ENCODE data around the gene ADCYAP1R1. TPM values are rescaled to one million over a fixed set of nuclear protein-coding genes. Genes with fewer than 3 reads are reported as not detected.

Gene ADCYAP1R1
- total RNA-seq, 1 experiment from 2014 or later = 8.9 TPM

- Histone ChIP-seq H3K4me2 (ENCODE audit: insufficient read depth, insufficient read length, low read length) (no peak overlapping the region), H3K23me2 (ENCODE audit: insufficient read length, low read depth, low read length, poor library complexity, severe bottlenecking) (no peaks in the 10 kb centered on the region), H2BK120ac (ENCODE audit: low read depth, low read length, poor library complexity, severe bottlenecking) (no peak overlapping the region), H2AFZ (ENCODE audit: low read length) (no peak overlapping the region), H2BK20ac (ENCODE audit: low read depth, low read length, poor library complexity, severe bottlenecking) (no peak overlapping the region), H3K79me1 (ENCODE audit: insufficient read depth, low read depth, low read length, poor library complexity, severe bottlenecking) (no peaks in the 10 kb centered on the region), H4K5ac (ENCODE audit: insufficient read length, low read depth, low read length) (no peak overlapping the region), H3K27me3 (ENCODE audit: insufficient read depth, low read length) (no peaks in the 10 kb centered on the region), H4K8ac (replicated peaks; ENCODE audit: insufficient read length, low read depth, low read length) (no peak overlapping the region), H3K18ac (ENCODE audit: insufficient read length, low read depth, low read length) (no peak overlapping the region), H3K4ac (ENCODE audit: low read depth, low read length) (no peak overlapping the region), H3K9me3 (ENCODE audit: control insufficient read depth, low read depth, low read length) (no peaks in the 10 kb centered on the region), H3K23ac (ENCODE audit: insufficient read length, low read depth, low read length) (no peak overlapping the region), H2BK12ac (ENCODE audit: insufficient read length, low read depth, low read length) (no peak overlapping the region), H3K4me1 (ENCODE audit: insufficient read depth, low read length) (peaks cover 8% of the 10 kb centered on the region), H3K56ac (ENCODE audit: insufficient read length, low read depth, low read length) (no peak overlapping the region), H3K14ac (ENCODE audit: insufficient read depth, low read length) (no peak overlapping the region), H2AK5ac (ENCODE audit: insufficient read length, low read length) (no peak overlapping the region), H2BK5ac (ENCODE audit: insufficient read length, low read length) (no peak overlapping the region), H3K27ac (ENCODE audit: insufficient read length, low read depth, low read length) (no peak overlapping the region), H2BK15ac (ENCODE audit: low read depth, low read length) (no peak overlapping the region), H3T11ph (ENCODE audit: low read length) (no peak overlapping the region), H3K79me2 (ENCODE audit: insufficient read depth, low read length) (no peaks in the 10 kb centered on the region), H3K9ac (ENCODE audit: extremely low read depth, insufficient read length, low read length) (no peak overlapping the region), H4K91ac (ENCODE audit: insufficient read length, low read depth, low read length) (no peak overlapping the region), H4K20me1 (ENCODE audit: control insufficient read depth, insufficient read depth, insufficient read length) (no peaks in the 10 kb centered on the region)
- Mint-ChIP-seq H3K9me3 (no peaks in the 10 kb centered on the region), H3K36me3 (ENCODE audit: insufficient read depth in 1 of 3, low read depth in 3 of 3) (no peaks in the 10 kb centered on the region), H3K27me3 (ENCODE audit: low read depth) (peaks cover 6% of the 10 kb centered on the region; the same call in 1 of the 2 replicates), H3K4me1 (peaks cover 44 to 49% of the 10 kb centered on the region in 2 experiments), H3K4me3 (no peak overlapping the region), H3K27ac (peak overlapping the region in 1 of 3 experiments; percentile 66; a peak in 2 of 7 replicates)
- DNase-seq = peak; percentile 54
- TF ChIP-seq CTCF (conservative IDR thresholded peaks at IDR 0.05) = no peak
- whole genome bisulfite sequencing (ENCODE audit: extremely low coverage, insufficient read length, low lambda C conversion rate) = no CpG with 5 or more reads among the region's 3 CpGs
These were observed 29.4 kb upstream of the ADCYAP1R1 start for GRCh38 chr7:31022726-31023125.
